ENCODE measurements around the gene LPP. TPM values are rescaled to one million over a fixed set of nuclear protein-coding genes. Genes with fewer than 3 reads are reported as not detected.

The LPP gene
- total and polyA plus RNA-seq, 2 of the 4 experiments (the other 2 are of a cell fraction): 16.0 to 130 TPM

DNA sequence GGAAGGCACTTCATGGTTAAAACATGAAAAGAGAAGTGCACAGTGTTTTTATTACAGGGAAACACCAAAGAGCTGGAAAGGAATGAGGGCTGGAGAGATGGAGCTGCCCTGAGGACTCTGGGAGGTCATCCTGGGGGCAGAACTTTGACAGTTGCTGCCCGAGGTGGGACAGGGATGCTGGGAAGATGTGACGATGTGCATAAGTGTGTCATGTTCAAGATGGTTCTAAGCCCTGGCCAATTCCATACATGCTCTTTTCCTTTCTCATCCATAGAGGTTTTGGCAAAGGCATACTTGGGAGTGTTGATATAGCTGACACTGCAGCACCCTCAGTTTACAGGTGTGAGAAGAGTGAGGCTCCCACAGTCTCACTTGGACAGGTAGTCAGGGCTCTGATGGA lies 23.8 kb downstream of the LPP start:
- no peak overlapping the region for H3K4me3 ChIP-seq (ENCODE audit: insufficient read depth, low read depth, low read length)
- no peak overlapping the region for H2AFZ ChIP-seq (replicated peaks; ENCODE audit: low read length, poor library complexity)
- ATAC-seq (ENCODE audit: low read depth): no peak
- no peak overlapping the region for H2BK20ac ChIP-seq (ENCODE audit: low read depth, low read length)
- H3K18ac ChIP-seq (ENCODE audit: low read depth, low read length): no peak overlapping the region
- H3K4me1 ChIP-seq (ENCODE audit: control insufficient read depth, insufficient read depth, low read length): peaks cover 19% of the 10 kb centered on the region
- BruUV-seq (replicated peaks): no TSS peak
- H4K91ac ChIP-seq (ENCODE audit: insufficient read depth, low read depth, low read length): no peak overlapping the region
- no peak overlapping the region for H3K56ac ChIP-seq (ENCODE audit: extremely low read depth, insufficient read depth, low read length)
- peak overlapping the region in 1 of 2 experiments; percentile 27; a peak in 1 of 4 replicates for H4K8ac ChIP-seq (ENCODE audit: low read depth in 2 of 2, low read length in 2 of 2)
- in situ Hi-C loops (cut with MboI; ENCODE audit: low sequenced_read_pairs): loop anchor here (10.0 kb wide), 1 partner anchor 433 kb away; the partner anchor contains the start of gene BCL6
- no CpG with 5 or more reads among the region's 2 CpGs for WGBS, 2 experiments (ENCODE audit: extremely low coverage in 2 of 2, insufficient read length in 1 of 2)
- TF ChIP-seq, protein P1, sequence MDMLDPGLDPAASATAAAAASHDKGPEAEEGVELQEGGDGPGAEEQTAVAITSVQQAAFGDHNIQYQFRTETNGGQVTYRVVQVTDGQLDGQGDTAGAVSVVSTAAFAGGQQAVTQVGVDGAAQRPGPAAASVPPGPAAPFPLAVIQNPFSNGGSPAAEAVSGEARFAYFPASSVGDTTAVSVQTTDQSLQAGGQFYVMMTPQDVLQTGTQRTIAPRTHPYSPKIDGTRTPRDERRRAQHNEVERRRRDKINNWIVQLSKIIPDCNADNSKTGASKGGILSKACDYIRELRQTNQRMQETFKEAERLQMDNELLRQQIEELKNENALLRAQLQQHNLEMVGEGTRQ (IDR thresholded peaks at IDR 0.05; ENCODE audit: low read depth, low read length): no peak
- TF ChIP-seq CEBPB (IDR thresholded peaks at IDR 0.05; ENCODE audit: low read depth, low read length) (no peak), MAZ (IDR thresholded peaks at IDR 0.05; ENCODE audit: borderline replicate concordance, low read depth, low read length) (no peak), MAFK (IDR thresholded peaks at IDR 0.05; ENCODE audit: low read depth, low read length) (no peak), POLR2A (IDR thresholded peaks at IDR 0.05; ENCODE audit: low read depth, low read length) (no peak), NFE2L2 (IDR thresholded peaks at IDR 0.05; ENCODE audit: low read depth, low read length) (no peak), SMC3 (IDR thresholded peaks at IDR 0.05; ENCODE audit: low read depth, low read length) (no peak), RCOR1 (IDR thresholded peaks at IDR 0.05; ENCODE audit: insufficient replicate concordance, low read length) (no peak), BHLHE40 (IDR thresholded peaks at IDR 0.05; ENCODE audit: low read depth, low read length) (no peak), CHD1 (IDR thresholded peaks at IDR 0.05; ENCODE audit: low read depth, low read length) (no peak)
- TF ChIP-seq, protein P2, sequence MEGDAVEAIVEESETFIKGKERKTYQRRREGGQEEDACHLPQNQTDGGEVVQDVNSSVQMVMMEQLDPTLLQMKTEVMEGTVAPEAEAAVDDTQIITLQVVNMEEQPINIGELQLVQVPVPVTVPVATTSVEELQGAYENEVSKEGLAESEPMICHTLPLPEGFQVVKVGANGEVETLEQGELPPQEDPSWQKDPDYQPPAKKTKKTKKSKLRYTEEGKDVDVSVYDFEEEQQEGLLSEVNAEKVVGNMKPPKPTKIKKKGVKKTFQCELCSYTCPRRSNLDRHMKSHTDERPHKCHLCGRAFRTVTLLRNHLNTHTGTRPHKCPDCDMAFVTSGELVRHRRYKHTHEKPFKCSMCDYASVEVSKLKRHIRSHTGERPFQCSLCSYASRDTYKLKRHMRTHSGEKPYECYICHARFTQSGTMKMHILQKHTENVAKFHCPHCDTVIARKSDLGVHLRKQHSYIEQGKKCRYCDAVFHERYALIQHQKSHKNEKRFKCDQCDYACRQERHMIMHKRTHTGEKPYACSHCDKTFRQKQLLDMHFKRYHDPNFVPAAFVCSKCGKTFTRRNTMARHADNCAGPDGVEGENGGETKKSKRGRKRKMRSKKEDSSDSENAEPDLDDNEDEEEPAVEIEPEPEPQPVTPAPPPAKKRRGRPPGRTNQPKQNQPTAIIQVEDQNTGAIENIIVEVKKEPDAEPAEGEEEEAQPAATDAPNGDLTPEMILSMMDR (conservative IDR thresholded peaks at IDR 0.05; ENCODE audit: low read depth, low read length): no peak
- TF ChIP-seq, protein P3, sequence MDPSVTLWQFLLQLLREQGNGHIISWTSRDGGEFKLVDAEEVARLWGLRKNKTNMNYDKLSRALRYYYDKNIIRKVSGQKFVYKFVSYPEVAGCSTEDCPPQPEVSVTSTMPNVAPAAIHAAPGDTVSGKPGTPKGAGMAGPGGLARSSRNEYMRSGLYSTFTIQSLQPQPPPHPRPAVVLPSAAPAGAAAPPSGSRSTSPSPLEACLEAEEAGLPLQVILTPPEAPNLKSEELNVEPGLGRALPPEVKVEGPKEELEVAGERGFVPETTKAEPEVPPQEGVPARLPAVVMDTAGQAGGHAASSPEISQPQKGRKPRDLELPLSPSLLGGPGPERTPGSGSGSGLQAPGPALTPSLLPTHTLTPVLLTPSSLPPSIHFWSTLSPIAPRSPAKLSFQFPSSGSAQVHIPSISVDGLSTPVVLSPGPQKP (IDR thresholded peaks at IDR 0.05; ENCODE audit: borderline replicate concordance, low read depth, low read length): no peak
- H3K27ac ChIP-seq (ENCODE audit: insufficient read depth, low read length): no peak overlapping the region
- no peak overlapping the region for H2AK5ac ChIP-seq (ENCODE audit: low read depth, low read length)
- peak overlapping the region; percentile 76; the same call in 1 of the 2 replicates for H3K23ac ChIP-seq (ENCODE audit: low read depth, low read length)
- peaks cover 42 to 87% of the 10 kb centered on the region in 2 experiments for H3K79me1 ChIP-seq (ENCODE audit: low read depth in 1 of 2, low read length in 2 of 2)
- intact Hi-C loops (cut with micrococcal nuclease): loop anchor here (2.0 kb wide), 1 partner anchor 435 kb away; no protein-coding TSS in a partner anchor
- H2BK15ac ChIP-seq (ENCODE audit: low read depth, low read length): peak overlapping the region; percentile 15; the same call in 1 of the 3 replicates
- H4K20me1 ChIP-seq (ENCODE audit: insufficient read depth, low read length): peaks cover 79% of the 10 kb centered on the region
- no peak overlapping the region for H2BK5ac ChIP-seq (ENCODE audit: low read depth, low read length, poor library complexity, severe bottlenecking)
- H3K4ac ChIP-seq (ENCODE audit: low read depth, low read length): no peak overlapping the region
- H2AK9ac ChIP-seq (replicated peaks; ENCODE audit: low read depth, low read length, poor library complexity): peak overlapping the region; percentile 30
- DNase-seq: no peak
- H3K9me1 ChIP-seq (ENCODE audit: insufficient read depth, low read length): peaks cover 36% of the 10 kb centered on the region
- H3K9me3 ChIP-seq (ENCODE audit: control insufficient read depth, insufficient read depth, low read length): no peaks in the 10 kb centered on the region
- no peaks in the 10 kb centered on the region for H3K27me3 ChIP-seq (ENCODE audit: control insufficient read depth, insufficient read depth, low read length)
- dilution Hi-C loops (cut with HindIII; ENCODE audit: low sequenced_read_pairs, unreplicated experiment): no loop called here
- ChIA-PET POLR2A (ENCODE audit: unreplicated experiment) (interaction anchor here (0.5 kb wide), 1 partner anchor 90 kb away, joined by 7 read pairs; no protein-coding TSS in a partner anchor), CTCF (no interaction called here)
- H2BK120ac ChIP-seq (ENCODE audit: low read depth, low read length): no peak overlapping the region
- H3K4me2 ChIP-seq (ENCODE audit: low read depth, low read length): no peak overlapping the region
- peak overlapping the region; percentile 64; the same call in 1 of the 2 replicates for H3K14ac ChIP-seq (replicated peaks; ENCODE audit: low read depth, low read length)
- no peak overlapping the region for H3K9ac ChIP-seq (ENCODE audit: low read depth, low read length)
- no peak overlapping the region for H4K5ac ChIP-seq (ENCODE audit: low read depth, low read length)
- peaks cover 10% of the 10 kb centered on the region for H3K36me3 ChIP-seq (ENCODE audit: control insufficient read depth, insufficient read depth, low read length)
